ENCODE results near the gene RBKS.

DNA sequence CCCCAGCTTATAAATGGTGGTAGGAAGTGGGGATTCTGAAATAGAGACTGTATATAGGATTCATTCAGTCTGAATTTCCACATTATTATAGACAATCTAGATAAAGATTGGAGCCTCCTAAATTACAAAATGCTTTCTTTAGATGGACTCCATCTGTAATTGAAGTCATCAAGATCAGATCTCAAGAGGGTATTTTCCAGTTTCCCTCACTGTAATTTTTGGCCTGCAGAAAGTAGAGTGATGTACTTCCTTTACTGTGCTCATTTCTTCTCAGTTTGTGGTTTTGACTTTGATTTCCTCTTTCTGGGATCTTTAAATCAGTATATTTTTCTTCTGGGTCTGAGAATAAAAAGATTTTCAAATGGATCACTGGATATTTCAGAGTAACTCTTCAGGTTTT lies 7.5 kb upstream of the RBKS start:
- TF ChIP-seq CTCF (IDR thresholded peaks at IDR 0.05) (no peak), POLR2A (IDR thresholded peaks at IDR 0.05) (no peak)

Measured in thyroid gland (tissue), 4 donors.